ENCODE results near the gene TSC22D4.

- TF ChIP-seq POLR2AphosphoS5 (IDR thresholded peaks at IDR 0.05; ENCODE audit: low read depth, low read length): no peak
- TF ChIP-seq POLR2A (IDR thresholded peaks at IDR 0.05; ENCODE audit: low read depth, low read length): no peak
- no peak for TF ChIP-seq TAF1 (IDR thresholded peaks at IDR 0.05; ENCODE audit: low read depth, low read length)
- TF ChIP-seq SPI1 (IDR thresholded peaks at IDR 0.05; ENCODE audit: low read depth, low read length): no peak
These were observed 47.0 kb downstream of the TSC22D4 start for GRCh38 chr7:100432053-100432452.

Data from GM12891 (cell line).